Measurements from ENCODE around the gene ALK.

GRCh38 chr2:29946505-29946904 lies 25.1 kb upstream of the ALK start:
- TF ChIP-seq CTCF (tag by site-specific recombination; IDR thresholded peaks at IDR 0.05) (no peak), ZBTB49 (tag by site-specific recombination; IDR thresholded peaks at IDR 0.05; ENCODE audit: low read depth) (no peak), SP3 (tag by site-specific recombination; IDR thresholded peaks at IDR 0.05) (no peak), ZNF558 (tag by site-specific recombination; IDR thresholded peaks at IDR 0.05) (no peak), PBX3 (CRISPR knock-in tag; IDR thresholded peaks at IDR 0.05) (no peak), TCF7L2 (IDR thresholded peaks at IDR 0.05; ENCODE audit: borderline replicate concordance, low read depth, low read length) (no peak), SETDB1 (IDR thresholded peaks at IDR 0.05; ENCODE audit: insufficient read length, low read length) (no peak), MZF1 (tag by site-specific recombination; IDR thresholded peaks at IDR 0.05; ENCODE audit: borderline replicate concordance) (no peak)

Measured in HEK293 (cell line).